ENCODE results near the gene C19orf12.

Gene C19orf12

DNA sequence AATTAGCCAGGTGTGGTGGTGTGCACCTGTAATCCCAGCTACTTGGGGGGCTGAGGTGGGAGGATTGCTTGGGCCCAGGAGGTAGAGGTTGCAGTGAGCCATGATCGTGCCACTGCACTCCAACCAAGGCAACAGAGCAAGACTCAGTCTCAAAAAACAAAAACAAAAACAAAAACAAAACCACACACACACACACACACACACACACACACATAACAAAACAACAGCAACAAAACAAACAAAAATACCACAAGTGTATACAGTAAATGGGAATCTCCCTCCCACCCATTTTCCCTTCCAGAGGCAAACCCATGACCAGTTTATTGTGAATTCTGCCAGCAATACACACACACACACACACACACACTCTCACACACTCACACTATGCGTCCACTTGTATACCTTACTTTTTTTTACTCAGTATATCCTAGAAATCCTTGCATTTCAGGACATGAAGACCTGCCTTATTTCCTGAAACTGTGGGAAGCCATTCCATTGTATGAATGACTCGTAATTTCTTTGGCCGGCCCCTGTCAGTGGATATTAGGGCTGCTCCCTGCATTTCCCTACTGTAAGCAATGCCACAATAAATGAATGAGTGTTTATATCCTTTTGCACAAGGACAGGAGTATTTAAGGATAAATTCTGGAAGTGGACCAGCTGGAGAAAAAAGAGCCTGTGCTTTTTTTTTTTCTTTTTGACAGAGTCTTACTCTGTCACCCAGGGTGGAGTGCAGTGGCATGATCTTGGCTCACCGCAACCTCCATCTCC is 56.7 kb downstream of the C19orf12 start:
- TF ChIP-seq GATA2 (IDR thresholded peaks at IDR 0.05; ENCODE audit: low read depth, low read length): no peak
- TF ChIP-seq GATA3 (IDR thresholded peaks at IDR 0.05; ENCODE audit: low read depth, low read length): no peak

DNA sequence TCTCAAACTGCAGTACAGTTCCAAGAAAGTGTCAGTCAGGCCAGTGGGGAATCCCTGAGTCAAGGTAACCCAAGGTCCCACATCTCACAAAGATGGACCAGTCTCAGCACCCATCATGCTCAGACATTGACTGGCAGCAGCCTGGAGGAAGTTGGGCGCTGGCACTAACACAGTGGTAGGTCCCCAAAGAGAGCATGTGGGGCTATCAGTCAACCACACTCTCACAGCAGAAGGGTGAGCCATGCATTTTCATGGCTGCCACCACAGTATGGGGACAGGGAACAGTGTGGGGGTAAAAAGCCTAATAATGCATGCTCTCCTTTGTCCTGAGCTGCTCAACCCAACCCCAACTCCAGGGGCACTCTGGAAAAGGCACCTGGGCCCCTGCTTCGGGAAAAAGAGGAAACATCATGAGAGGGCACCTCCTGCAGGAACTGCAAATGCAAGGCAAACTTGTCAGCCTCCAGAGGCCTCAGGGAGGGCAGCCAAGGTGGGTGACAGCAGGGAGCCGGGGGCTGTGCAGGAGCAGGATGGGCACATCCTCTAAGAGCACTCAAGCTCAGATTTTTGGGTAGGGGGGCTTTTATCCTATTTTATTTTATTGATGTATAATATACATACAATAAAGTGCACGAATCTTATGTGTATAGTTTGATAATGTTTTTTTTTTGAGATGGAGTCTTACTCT is 59.3 kb downstream of the C19orf12 start:
- TF ChIP-seq GATA2 (IDR thresholded peaks at IDR 0.05; ENCODE audit: low read depth, low read length) (no peak), GATA3 (IDR thresholded peaks at IDR 0.05; ENCODE audit: low read depth, low read length) (no peak)

DNA sequence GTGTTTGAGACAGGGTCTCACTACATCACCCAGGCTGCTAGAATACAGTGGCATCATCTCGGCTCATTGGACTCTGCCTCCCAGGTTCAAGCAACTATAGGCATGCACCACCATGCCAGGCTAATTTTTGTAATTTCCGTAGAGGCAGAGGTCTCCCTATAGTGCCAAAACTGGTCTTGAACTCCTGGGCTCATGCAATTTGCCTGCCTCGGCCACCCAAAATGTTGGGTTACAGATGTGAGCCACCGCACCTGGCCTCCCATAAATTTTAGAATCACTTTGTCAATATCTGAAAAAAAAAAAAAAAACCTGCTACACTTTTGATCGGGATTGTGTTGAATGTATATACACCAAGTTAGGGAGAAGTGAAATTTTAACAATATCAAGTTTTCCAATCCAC is 61.7 kb downstream of the C19orf12 start:
- TF ChIP-seq GATA2 (IDR thresholded peaks at IDR 0.05; ENCODE audit: low read depth, low read length) (no peak), GATA3 (IDR thresholded peaks at IDR 0.05; ENCODE audit: low read depth, low read length) (no peak)

DNA sequence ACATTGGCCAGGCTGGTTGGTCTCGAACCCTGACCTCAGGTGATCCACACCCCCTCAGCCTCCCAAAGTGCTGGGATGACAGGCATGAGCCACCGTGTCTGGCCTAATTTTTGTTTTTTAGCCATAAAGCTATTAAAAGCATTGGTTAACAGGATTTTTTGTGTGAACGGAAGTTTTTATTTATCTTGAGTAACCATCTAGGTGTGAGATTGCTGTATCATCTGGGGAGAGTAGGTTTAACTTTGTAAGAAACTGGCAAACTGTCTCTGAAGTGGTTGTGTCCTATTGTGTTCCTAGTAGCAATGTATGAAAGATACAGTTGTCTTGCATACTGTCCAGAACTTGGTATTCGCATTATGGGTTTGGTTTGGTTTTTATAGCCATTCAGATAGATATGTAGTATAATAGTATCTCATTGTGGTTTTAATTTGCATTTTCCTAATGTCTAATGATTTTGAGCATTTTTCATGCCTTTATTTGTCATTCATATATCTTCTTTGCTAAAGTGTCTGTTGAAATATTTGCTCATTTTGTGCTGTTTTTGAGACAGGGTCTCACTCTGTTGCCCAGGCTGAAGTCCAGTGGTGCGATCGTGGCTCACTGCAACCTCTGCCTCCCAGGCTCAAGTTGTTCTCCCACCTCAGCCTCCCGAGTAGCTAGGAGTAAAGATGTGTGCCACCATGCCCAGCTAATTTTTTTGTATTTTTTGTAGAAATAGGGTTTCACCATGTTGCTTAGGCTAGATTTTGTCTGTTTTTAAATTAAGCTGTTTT is 63.3 kb downstream of the C19orf12 start:
- no peak for TF ChIP-seq GATA2 (IDR thresholded peaks at IDR 0.05; ENCODE audit: low read depth, low read length)
- TF ChIP-seq GATA3 (IDR thresholded peaks at IDR 0.05; ENCODE audit: low read depth, low read length): no peak

DNA sequence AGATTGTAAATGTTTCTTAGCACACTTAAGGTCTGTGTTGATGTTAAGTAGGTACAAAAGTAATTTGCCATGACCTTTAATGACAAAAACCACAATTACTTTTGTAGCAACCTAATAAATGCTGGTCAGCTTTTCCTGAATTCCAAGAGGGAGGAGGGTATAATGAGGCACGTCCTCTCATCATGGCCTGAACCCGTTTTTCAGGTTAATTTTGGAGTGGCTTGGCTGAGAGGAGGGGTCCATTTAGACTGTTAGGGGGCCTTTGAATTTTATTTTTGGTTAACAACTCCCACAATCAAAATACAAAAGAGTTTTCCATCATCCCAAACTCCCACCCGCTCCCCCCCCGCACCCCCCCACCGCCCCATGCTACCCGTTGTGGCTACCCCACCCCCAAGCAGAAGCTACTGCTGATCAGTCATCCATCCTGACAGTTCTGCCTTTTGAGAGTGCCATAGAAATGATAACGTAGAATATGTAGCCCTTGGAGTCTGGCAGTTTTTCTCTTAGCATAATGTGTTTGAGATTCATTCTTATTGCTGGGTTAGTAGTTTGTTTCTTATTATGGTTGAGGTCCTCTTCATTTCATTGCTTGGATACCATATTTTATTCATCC is 64.2 kb downstream of the C19orf12 start:
- TF ChIP-seq GATA3 (IDR thresholded peaks at IDR 0.05; ENCODE audit: low read depth, low read length) (no peak), GATA2 (IDR thresholded peaks at IDR 0.05; ENCODE audit: low read depth, low read length) (no peak)

Measured in SH-SY5Y (cell line).